ENCODE results near the gene SMCO4. TPM values are rescaled to one million over a fixed set of nuclear protein-coding genes. Genes with fewer than 3 reads are reported as not detected.
"Not testable (repeated sequence)": the region's sequence is repeated elsewhere in the genome, so short reads cannot be mapped to it uniquely, and the experiment has no call there.

The SMCO4 gene
- total RNA-seq, 1 donor from 2014 or later: 35.1 TPM

DNA sequence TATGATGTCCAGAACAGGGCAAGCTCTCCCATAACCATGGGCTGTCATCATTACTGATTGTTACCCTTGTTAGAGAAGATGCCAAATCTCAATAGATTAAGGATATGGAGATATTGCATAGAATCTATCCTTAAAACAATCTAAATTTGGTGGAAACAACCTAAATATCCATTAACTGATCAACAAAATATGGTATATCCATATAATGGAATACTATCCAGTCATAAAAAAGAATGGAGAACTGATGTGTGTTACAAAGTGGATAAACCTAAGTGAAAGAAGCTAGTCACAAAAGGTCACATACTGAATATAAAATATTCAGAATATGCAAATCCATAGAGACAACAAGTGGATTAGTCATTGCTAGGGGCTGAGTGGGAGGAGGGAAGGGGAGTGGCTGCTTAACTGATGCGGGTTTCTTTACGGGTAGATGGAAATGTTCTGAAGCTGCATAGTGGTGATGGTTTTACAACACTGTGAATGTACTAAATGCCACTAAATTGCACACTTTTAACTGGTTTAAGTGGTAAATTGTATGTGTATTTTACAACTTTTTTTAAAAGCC lies 36.1 kb upstream of the SMCO4 start:
- Histone ChIP-seq H3K4me1 (no peaks in the 10 kb centered on the region), H4K20me1 (ENCODE audit: low read depth) (no peaks in the 10 kb centered on the region), H3K9me3 (ENCODE audit: low read depth) (no peaks in the 10 kb centered on the region), H3K4me3 (no peak overlapping the region), H3F3A (ENCODE audit: low read depth) (no peaks in the 10 kb centered on the region), H3K9ac (no peak overlapping the region), H3K79me2 (ENCODE audit: low read depth) (no peaks in the 10 kb centered on the region), H3K36me3 (no peaks in the 10 kb centered on the region), H3K27ac (no peak overlapping the region), H3K4me2 (no peak overlapping the region), H2AFZ (replicated peaks) (no peak overlapping the region), H3K27me3 (no peaks in the 10 kb centered on the region)
- TF ChIP-seq EZH2phosphoT487 (IDR thresholded peaks at IDR 0.05) (no peak), EZH2 (IDR thresholded peaks at IDR 0.05) (no peak)
- TF ChIP-seq, protein P1, sequence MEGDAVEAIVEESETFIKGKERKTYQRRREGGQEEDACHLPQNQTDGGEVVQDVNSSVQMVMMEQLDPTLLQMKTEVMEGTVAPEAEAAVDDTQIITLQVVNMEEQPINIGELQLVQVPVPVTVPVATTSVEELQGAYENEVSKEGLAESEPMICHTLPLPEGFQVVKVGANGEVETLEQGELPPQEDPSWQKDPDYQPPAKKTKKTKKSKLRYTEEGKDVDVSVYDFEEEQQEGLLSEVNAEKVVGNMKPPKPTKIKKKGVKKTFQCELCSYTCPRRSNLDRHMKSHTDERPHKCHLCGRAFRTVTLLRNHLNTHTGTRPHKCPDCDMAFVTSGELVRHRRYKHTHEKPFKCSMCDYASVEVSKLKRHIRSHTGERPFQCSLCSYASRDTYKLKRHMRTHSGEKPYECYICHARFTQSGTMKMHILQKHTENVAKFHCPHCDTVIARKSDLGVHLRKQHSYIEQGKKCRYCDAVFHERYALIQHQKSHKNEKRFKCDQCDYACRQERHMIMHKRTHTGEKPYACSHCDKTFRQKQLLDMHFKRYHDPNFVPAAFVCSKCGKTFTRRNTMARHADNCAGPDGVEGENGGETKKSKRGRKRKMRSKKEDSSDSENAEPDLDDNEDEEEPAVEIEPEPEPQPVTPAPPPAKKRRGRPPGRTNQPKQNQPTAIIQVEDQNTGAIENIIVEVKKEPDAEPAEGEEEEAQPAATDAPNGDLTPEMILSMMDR (IDR thresholded peaks at IDR 0.05): no peak
- H3K9me3 Mint-ChIP-seq: peaks cover 3% of the 10 kb centered on the region
- H3K4me1 Mint-ChIP-seq: no peaks in the 10 kb centered on the region
- peaks cover 2% of the 10 kb centered on the region for H3K27me3 Mint-ChIP-seq (ENCODE audit: insufficient read depth, low read depth)
- no peak for DNase-seq (ENCODE audit: low spot score)
- no peak overlapping the region for H3K27ac Mint-ChIP-seq
- H3K4me3 Mint-ChIP-seq: no peak overlapping the region
- H3K36me3 Mint-ChIP-seq: no peaks in the 10 kb centered on the region

- Histone ChIP-seq H3K4me1 (no peaks in the 10 kb centered on the region), H3K36me3 (no peaks in the 10 kb centered on the region), H3K4me2 (no peak overlapping the region), H4K20me1 (ENCODE audit: low read depth) (no peaks in the 10 kb centered on the region), H3K9me3 (ENCODE audit: low read depth) (no peaks in the 10 kb centered on the region), H3K79me2 (ENCODE audit: low read depth) (no peaks in the 10 kb centered on the region), H3K27me3 (no peaks in the 10 kb centered on the region), H3F3A (ENCODE audit: low read depth) (no peaks in the 10 kb centered on the region), H2AFZ (replicated peaks) (no peak overlapping the region), H3K9ac (no peak overlapping the region), H3K4me3 (no peak overlapping the region), H3K27ac (no peak overlapping the region)
- no peak overlapping the region for H3K4me3 Mint-ChIP-seq
- no peak overlapping the region for H3K27ac Mint-ChIP-seq
- H3K4me1 Mint-ChIP-seq: no peaks in the 10 kb centered on the region
- no peak for DNase-seq (ENCODE audit: low spot score)
- peaks cover 3% of the 10 kb centered on the region for H3K9me3 Mint-ChIP-seq
- H3K36me3 Mint-ChIP-seq: no peaks in the 10 kb centered on the region
- TF ChIP-seq, protein P1 (IDR thresholded peaks at IDR 0.05): no peak
- no peak for TF ChIP-seq EZH2 (IDR thresholded peaks at IDR 0.05)
- TF ChIP-seq EZH2phosphoT487 (IDR thresholded peaks at IDR 0.05): no peak
- H3K27me3 Mint-ChIP-seq (ENCODE audit: insufficient read depth, low read depth): no peaks in the 10 kb centered on the region
Observed at GRCh38 chr11:93577286-93577685, 34.1 kb upstream of the SMCO4 start.

GRCh38 chr11:93576870-93577269 lies 33.7 kb upstream of the SMCO4 start:
- H3K4me3 ChIP-seq; H3K79me2 ChIP-seq (ENCODE audit: low read depth); H3K27me3 Mint-ChIP-seq (ENCODE audit: insufficient read depth, low read depth); H3K27ac ChIP-seq; H3F3A ChIP-seq (ENCODE audit: low read depth); H3K4me3 Mint-ChIP-seq; H2AFZ ChIP-seq (replicated peaks); H3K4me1 ChIP-seq; H3K4me2 ChIP-seq; H3K9ac ChIP-seq; H3K4me1 Mint-ChIP-seq; H3K27ac Mint-ChIP-seq; H3K27me3 ChIP-seq; H3K9me3 Mint-ChIP-seq; H4K20me1 ChIP-seq (ENCODE audit: low read depth); H3K9me3 ChIP-seq (ENCODE audit: low read depth); H3K36me3 Mint-ChIP-seq; DNase-seq (ENCODE audit: low spot score); H3K36me3 ChIP-seq: not testable (repeated sequence)

DNA sequence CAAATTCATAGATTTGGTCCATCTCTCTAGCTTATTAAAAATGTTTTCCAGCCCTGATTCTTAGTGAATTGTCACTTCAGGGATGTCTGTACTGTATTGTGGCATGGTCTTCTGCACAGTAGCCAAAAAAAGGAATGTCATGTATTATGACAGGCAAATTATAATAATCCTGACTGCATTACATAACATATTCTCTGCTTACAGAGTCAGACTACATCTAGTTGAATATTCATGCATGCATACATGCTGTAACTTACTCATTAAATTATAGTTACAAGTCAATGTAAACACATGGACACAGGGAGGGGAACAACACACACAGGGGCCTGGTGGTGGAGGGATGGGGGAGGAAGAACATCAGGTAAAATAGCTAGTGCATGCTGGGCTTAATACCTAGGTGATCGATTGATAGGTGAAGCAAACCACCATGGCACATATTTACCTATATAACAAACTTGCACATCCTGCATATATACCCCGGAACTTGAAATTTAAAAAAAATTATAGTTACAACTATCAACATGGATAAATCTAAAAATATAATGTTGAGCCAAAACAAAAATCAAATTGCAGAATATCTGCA lies 31.5 kb upstream of the SMCO4 start:
- H3K27ac Mint-ChIP-seq: no peak overlapping the region
- Histone ChIP-seq H3K9ac (no peak overlapping the region), H3K27me3 (no peaks in the 10 kb centered on the region), H3K36me3 (no peaks in the 10 kb centered on the region), H3K4me2 (no peak overlapping the region), H3K79me2 (ENCODE audit: low read depth) (no peaks in the 10 kb centered on the region), H3F3A (ENCODE audit: low read depth) (no peaks in the 10 kb centered on the region), H2AFZ (replicated peaks) (no peak overlapping the region), H4K20me1 (ENCODE audit: low read depth) (no peaks in the 10 kb centered on the region), H3K27ac (no peak overlapping the region), H3K4me3 (no peak overlapping the region), H3K9me3 (ENCODE audit: low read depth) (no peaks in the 10 kb centered on the region), H3K4me1 (no peaks in the 10 kb centered on the region)
- H3K36me3 Mint-ChIP-seq: no peaks in the 10 kb centered on the region
- H3K4me3 Mint-ChIP-seq: no peak overlapping the region
- TF ChIP-seq, protein P1 (IDR thresholded peaks at IDR 0.05): no peak
- TF ChIP-seq EZH2 (IDR thresholded peaks at IDR 0.05) (no peak), EZH2phosphoT487 (IDR thresholded peaks at IDR 0.05) (no peak)
- peaks cover 5% of the 10 kb centered on the region for H3K4me1 Mint-ChIP-seq
- H3K9me3 Mint-ChIP-seq: peaks cover 3% of the 10 kb centered on the region
- no peaks in the 10 kb centered on the region for H3K27me3 Mint-ChIP-seq (ENCODE audit: insufficient read depth, low read depth)
- DNase-seq (ENCODE audit: low spot score): no peak
